ENCODE data around the gene XIST. TPM values are rescaled to one million over a fixed set of nuclear protein-coding genes. Genes with fewer than 3 reads are reported as not detected.
A peak's percentile ranks its signal among the peaks of the same experiment; 100 is the strongest.

The XIST gene
- total RNA-seq, 1 donor from 2014 or later = not detected

GRCh38 chrX:73836956-73837477, 15.5 kb downstream of the XIST start:
- no peak overlapping the region for H3K4me2 ChIP-seq (ENCODE audit: low read length)
- no peaks in the 10 kb centered on the region for H3K79me2 ChIP-seq (ENCODE audit: insufficient read depth, low read length)
- H3K27me3 ChIP-seq (ENCODE audit: insufficient read depth, low read length) = no peaks in the 10 kb centered on the region
- no peak overlapping the region for H3K9ac ChIP-seq (ENCODE audit: low read length)
- no peaks in the 10 kb centered on the region for H3K36me3 ChIP-seq (ENCODE audit: insufficient read depth, low read length)
- no peak overlapping the region for H3K4me3 ChIP-seq (ENCODE audit: insufficient read depth, low read depth, low read length)
- H3K27me3 Mint-ChIP-seq (ENCODE audit: low read depth, unreplicated experiment) = no peaks in the 10 kb centered on the region
- H3K9me3 Mint-ChIP-seq (ENCODE audit: unreplicated experiment) = no peaks in the 10 kb centered on the region
- DNase-seq (ENCODE audit: low read depth) (no peak), FAIRE-seq (peak; percentile 84)
- no peak for TF ChIP-seq EZH2 (IDR thresholded peaks at IDR 0.05; ENCODE audit: insufficient read depth, low read length)
- TF ChIP-seq CTCF (IDR thresholded peaks at IDR 0.05; ENCODE audit: insufficient read depth, low read depth, low read length) = no peak
- no peak overlapping the region for H2AFZ ChIP-seq (ENCODE audit: low read depth, low read length)
- no peak overlapping the region for H3K4me3 Mint-ChIP-seq (ENCODE audit: unreplicated experiment)
- H3K27ac Mint-ChIP-seq (ENCODE audit: unreplicated experiment) = no peak overlapping the region
- H3K27ac ChIP-seq (ENCODE audit: low read depth, low read length) = no peak overlapping the region
- H4K20me1 ChIP-seq (ENCODE audit: insufficient read depth, low read length) = no peaks in the 10 kb centered on the region
- H3K4me1 Mint-ChIP-seq (ENCODE audit: low read depth, unreplicated experiment) = no peaks in the 10 kb centered on the region
- no peaks in the 10 kb centered on the region for H3K4me1 ChIP-seq (ENCODE audit: insufficient read depth, low read length)
- no peaks in the 10 kb centered on the region for H3K9me3 ChIP-seq (ENCODE audit: insufficient read depth, low read depth, low read length)
- no peaks in the 10 kb centered on the region for H3K36me3 Mint-ChIP-seq (ENCODE audit: low read depth, unreplicated experiment)

- Histone ChIP-seq H3K79me2 (ENCODE audit: insufficient read depth, low read length) (no peaks in the 10 kb centered on the region), H3K27ac (ENCODE audit: low read depth, low read length) (no peak overlapping the region), H3K4me3 (ENCODE audit: insufficient read depth, low read depth, low read length) (no peak overlapping the region), H3K4me1 (ENCODE audit: insufficient read depth, low read length) (no peaks in the 10 kb centered on the region), H4K20me1 (ENCODE audit: insufficient read depth, low read length) (no peaks in the 10 kb centered on the region), H3K36me3 (ENCODE audit: insufficient read depth, low read length) (no peaks in the 10 kb centered on the region), H3K9me3 (ENCODE audit: insufficient read depth, low read depth, low read length) (no peaks in the 10 kb centered on the region), H3K9ac (ENCODE audit: low read length) (no peak overlapping the region), H3K27me3 (ENCODE audit: insufficient read depth, low read length) (no peaks in the 10 kb centered on the region), H3K4me2 (ENCODE audit: low read length) (no peak overlapping the region), H2AFZ (ENCODE audit: low read depth, low read length) (no peak overlapping the region)
- Mint-ChIP-seq H3K27ac (ENCODE audit: unreplicated experiment) (no peak overlapping the region), H3K4me1 (ENCODE audit: low read depth, unreplicated experiment) (no peaks in the 10 kb centered on the region), H3K36me3 (ENCODE audit: low read depth, unreplicated experiment) (no peaks in the 10 kb centered on the region), H3K4me3 (ENCODE audit: unreplicated experiment) (no peak overlapping the region), H3K9me3 (ENCODE audit: unreplicated experiment) (no peaks in the 10 kb centered on the region), H3K27me3 (ENCODE audit: low read depth, unreplicated experiment) (no peaks in the 10 kb centered on the region)
- TF ChIP-seq EZH2 (IDR thresholded peaks at IDR 0.05; ENCODE audit: insufficient read depth, low read length) (no peak), CTCF (IDR thresholded peaks at IDR 0.05; ENCODE audit: insufficient read depth, low read depth, low read length) (no peak)
- peak; percentile 41 for FAIRE-seq
- DNase-seq (ENCODE audit: low read depth) = no peak
Measured at GRCh38 chrX:73834219-73834618, 18.3 kb downstream of the XIST start.

- Mint-ChIP-seq H3K27ac (ENCODE audit: unreplicated experiment) (no peak overlapping the region), H3K4me3 (ENCODE audit: unreplicated experiment) (no peak overlapping the region), H3K36me3 (ENCODE audit: low read depth, unreplicated experiment) (no peaks in the 10 kb centered on the region), H3K4me1 (ENCODE audit: low read depth, unreplicated experiment) (no peaks in the 10 kb centered on the region), H3K9me3 (ENCODE audit: unreplicated experiment) (no peaks in the 10 kb centered on the region), H3K27me3 (ENCODE audit: low read depth, unreplicated experiment) (no peaks in the 10 kb centered on the region)
- Histone ChIP-seq H3K4me3 (ENCODE audit: insufficient read depth, low read depth, low read length) (no peak overlapping the region), H3K4me2 (ENCODE audit: low read length) (no peak overlapping the region), H3K36me3 (ENCODE audit: insufficient read depth, low read length) (no peaks in the 10 kb centered on the region), H4K20me1 (ENCODE audit: insufficient read depth, low read length) (no peaks in the 10 kb centered on the region), H3K9ac (ENCODE audit: low read length) (no peak overlapping the region), H3K27me3 (ENCODE audit: insufficient read depth, low read length) (no peaks in the 10 kb centered on the region), H3K9me3 (ENCODE audit: insufficient read depth, low read depth, low read length) (no peaks in the 10 kb centered on the region), H3K4me1 (ENCODE audit: insufficient read depth, low read length) (no peaks in the 10 kb centered on the region), H2AFZ (ENCODE audit: low read depth, low read length) (no peak overlapping the region), H3K79me2 (ENCODE audit: insufficient read depth, low read length) (no peaks in the 10 kb centered on the region), H3K27ac (ENCODE audit: low read depth, low read length) (no peak overlapping the region)
- FAIRE-seq (no peak), DNase-seq (ENCODE audit: low read depth) (no peak)
- TF ChIP-seq CTCF (IDR thresholded peaks at IDR 0.05; ENCODE audit: insufficient read depth, low read depth, low read length) (no peak), EZH2 (IDR thresholded peaks at IDR 0.05; ENCODE audit: insufficient read depth, low read length) (no peak)
Measured at GRCh38 chrX:73832319-73832718, 20.2 kb downstream of the XIST start.

Measured in astrocyte (in vitro differentiated cells and primary cell).